Stimulated activated CD8-positive, alpha-beta memory T cell treated with anti-CD3 and anti-CD28 coated beads, Interleukin-7, amount 100 ng/mL, for 4 hours (primary cell): Measurements from ENCODE around the gene TJP2.
"Not testable (repeated sequence)": the region's sequence is repeated elsewhere in the genome, so short reads cannot be mapped to it uniquely, and the experiment has no call there.

Source experiments
- DNase-seq, 2 donors: peaks; one replicate each; pipeline ENCODE4 v3.0.0-alpha.2; 2020; ENCODE audit warnings: low read depth in 2 of 2

The TJP2 gene

GRCh38 chr9:69283003-69283402, 108.9 kb downstream of the TJP2 start:
- DNase-seq = no peak

GRCh38 chr9:69292078-69292477, 118.0 kb downstream of the TJP2 start:
- DNase-seq = no peak

DNA sequence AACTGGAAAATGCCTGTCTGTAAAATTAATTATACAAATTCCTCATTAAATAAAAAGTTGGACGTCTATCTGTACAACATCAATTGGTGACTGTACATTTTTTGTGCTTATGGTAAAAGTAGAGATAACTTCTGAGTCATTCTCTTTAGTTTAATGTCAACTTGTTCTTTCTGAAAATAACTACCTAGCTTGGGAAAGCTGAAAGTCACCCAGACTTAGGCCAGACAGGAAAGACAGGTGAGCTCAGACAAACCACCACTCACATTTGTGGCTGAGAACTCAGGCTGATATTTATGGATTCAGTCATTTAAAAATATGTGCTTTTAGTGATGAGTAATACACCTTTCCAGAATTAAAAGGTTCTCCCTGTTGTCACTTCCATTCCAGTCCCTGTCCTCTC, 119.1 kb downstream of the TJP2 start:
- no peak for DNase-seq

DNA sequence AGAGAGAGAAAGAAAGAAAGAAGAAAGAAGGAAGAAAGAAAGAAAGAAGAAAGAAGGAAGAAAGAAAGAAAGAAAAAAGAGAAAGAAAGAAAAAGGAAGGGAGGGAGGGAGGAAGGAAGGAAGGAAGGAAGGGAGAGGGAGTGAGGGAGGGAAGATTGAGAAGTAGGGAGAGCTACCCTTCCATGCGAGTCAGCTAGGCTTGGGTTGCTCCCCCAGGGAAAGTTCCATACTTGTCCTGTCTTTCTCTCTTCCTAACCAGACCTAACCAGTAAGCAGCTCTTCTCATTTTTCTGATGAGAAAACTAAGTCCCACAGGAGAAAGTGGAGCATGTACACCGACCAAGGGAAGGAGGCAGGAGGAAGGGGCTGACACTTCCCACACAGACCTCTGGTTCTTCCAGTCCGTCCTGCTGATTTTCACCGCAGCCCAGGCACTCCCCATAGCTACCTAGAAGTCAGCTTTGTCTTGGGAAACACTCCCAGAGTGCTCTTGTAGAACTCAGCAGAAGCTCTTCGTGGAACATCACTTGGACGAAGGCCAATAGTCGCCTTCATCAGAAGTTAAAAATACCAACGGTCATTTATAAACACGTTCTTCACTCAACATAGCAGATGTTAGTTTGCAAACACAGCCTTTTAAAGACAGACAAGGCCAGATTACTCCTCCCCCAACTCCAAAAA, 121.9 kb downstream of the TJP2 start:
- no peak for DNase-seq

DNA sequence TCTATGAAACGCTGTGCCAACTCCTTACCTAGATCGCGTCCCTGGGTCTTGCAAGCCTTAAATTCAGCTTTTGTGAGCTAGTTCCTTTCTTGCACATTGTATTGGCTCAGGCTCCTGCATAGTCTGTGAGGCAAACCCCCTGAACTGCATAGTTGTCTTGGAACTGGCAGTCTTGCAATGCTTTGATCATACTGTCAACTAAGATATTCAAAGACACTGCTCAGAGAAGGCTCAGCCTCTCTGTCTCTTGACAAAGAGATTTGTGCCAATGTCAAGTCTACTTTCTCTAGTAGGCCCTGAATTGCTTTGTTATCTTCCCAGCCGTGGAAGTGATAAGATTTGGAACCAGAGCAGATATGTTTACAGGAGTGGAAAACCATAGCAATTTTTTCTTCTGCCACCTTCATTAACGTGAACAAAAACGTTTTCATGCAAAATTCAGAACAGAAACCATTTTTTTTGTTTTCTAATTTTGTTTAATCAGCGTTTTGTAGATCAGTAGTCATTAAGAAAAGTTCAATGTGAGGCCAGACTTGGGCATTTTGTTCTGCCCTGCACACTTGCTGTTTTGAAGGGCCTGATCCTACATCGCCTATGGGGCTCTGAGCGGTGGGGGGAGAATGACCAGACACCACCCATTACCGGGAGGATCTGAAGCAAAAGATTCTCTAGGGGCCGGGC, 123.4 kb downstream of the TJP2 start:
- DNase-seq = no peak

GRCh38 chr9:69299315-69299714, 125.2 kb downstream of the TJP2 start:
- no peak for DNase-seq

GRCh38 chr9:69299826-69300225, 125.7 kb downstream of the TJP2 start:
- no peak for DNase-seq

DNA sequence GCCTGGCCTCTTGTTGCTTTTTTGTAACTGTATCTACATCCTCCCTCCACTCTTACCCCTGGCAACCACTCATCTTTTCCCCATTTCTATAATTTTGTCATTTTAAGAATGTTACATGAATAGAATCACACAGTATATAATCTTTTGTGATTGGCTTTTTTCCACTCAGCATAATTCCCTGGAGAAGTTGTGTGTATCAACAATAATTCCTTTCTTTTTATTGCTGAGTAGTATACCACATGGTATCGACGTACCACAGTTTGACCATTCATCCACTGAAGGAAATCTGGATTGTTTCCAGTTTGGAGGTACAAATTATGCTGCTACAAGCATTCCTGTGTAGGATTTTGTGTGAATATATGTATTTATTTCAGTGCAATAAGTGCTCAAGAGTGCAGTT, 129.3 kb downstream of the TJP2 start:
- DNase-seq = no peak

DNA sequence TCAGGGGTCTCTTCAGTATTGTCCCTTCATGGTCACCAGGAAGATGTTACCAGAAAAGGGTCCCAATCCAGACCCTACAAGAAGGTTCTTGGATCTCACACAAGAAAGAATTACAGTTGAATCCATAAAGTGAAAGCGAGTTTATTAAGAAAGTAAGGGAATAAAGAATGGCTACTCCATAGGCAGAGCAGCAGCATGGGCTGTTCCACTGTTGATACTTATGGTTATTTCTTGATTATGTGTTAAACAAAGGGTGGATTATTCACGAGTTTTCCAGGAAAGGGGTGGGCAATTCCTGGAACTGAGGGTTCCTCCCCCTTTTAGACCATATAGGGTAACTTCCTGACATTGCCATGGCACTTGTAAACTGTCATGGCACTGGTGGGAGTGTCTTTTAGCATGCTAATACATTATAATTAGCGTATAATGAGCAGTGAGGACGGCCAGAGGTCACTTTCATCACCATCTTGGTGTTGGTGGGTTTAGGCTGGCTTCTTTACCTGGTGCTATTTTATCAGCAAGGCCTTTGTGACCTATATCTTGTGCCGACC, 132.9 kb downstream of the TJP2 start:
- DNase-seq = not testable (repeated sequence)

GRCh38 chr9:69307446-69308205, 133.5 kb downstream of the TJP2 start:
- DNase-seq = no peak

GRCh38 chr9:69308206-69308931, 134.3 kb downstream of the TJP2 start:
- no peak for DNase-seq

DNA sequence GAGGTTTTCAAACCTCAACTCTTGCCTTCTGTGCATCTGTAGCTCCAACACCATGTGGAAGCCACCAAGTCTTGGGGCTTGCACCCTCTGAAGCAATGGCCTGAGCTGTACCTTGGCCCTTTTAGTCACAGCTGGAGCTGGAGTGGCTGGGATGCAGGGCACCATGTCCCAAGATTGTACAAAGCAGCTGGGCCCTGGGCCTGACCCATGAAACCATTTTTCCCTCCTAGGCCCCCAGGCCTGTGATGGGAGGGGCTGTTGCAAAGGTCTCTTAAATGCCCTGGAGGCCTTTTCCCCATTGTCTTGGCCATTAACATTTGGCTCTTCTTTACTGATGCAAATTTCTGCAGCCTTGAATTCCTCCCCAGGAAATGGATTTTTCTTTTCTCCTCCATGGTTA, 139.1 kb downstream of the TJP2 start:
- no peak for DNase-seq

GRCh38 chr9:69314547-69314946, 140.5 kb downstream of the TJP2 start:
- no peak for DNase-seq

- no peak for DNase-seq
Observed at GRCh38 chr9:69317081-69317480, 143.0 kb downstream of the TJP2 start.

DNA sequence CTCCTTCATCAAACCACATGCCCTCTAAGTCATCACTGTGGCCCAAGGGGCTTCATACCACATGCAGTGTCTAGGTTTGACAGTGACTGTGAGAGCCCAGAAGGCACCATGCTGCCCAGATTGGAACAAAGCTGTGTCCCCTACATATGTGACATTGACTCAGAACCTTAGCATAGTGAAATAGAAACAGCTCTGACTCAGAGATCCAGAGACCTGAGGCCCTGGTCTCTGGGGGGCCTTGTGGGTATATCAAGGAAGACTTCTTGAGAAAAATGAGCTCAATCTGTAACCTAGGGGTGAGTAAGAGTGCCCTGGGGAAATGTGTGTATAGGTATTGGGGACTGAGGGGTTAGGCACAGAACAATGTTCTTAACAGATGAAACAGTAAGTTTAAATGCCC, 143.8 kb downstream of the TJP2 start:
- DNase-seq = no peak

GRCh38 chr9:69319324-69320025, 145.4 kb downstream of the TJP2 start:
- DNase-seq = no peak

GRCh38 chr9:69322256-69322655, 148.2 kb downstream of the TJP2 start:
- DNase-seq = no peak

DNA sequence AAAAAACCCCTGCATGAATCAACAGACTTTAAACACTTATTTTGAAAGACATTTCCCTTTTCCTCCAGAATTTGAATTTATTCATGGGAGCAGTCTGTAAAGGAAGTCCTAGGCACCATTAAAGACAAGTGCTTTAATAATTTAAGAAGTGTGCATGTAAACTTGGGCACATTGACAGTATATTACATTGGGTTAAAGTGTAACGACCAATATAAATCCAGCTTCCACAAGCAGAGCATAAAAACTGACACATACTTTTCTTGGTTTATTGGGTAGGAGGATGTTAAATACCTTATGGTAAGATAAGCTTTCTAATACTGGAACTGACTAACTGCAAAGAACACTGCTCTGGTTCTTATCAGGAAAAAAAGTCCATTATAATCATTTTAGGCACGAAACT, 149.8 kb downstream of the TJP2 start:
- DNase-seq = no peak
